ENCODE measurements around the gene CCL20. TPM values are rescaled to one million over a fixed set of nuclear protein-coding genes. Genes with fewer than 3 reads are reported as not detected.

The CCL20 gene
- total RNA-seq, 4 donors from 2014 or later: 2.0 to 4.2 TPM; not detected in 2

Other genes starting within 250 kb of the CCL20 start
- gene SCYGR2, start 214.9 kb upstream of the CCL20 start, total RNA-seq: 10 to 100 TPM in 1 of 4 donors, not detected in 3; 15.5 TPM
- gene SCYGR3, start 199.0 kb upstream of the CCL20 start, total RNA-seq: not detected
- gene SCYGR4, start 196.3 kb upstream of the CCL20 start, total RNA-seq: 1 to 10 TPM in 3 of 4 donors, not detected in 1; 1.3 to 7.2 (median 1.5) TPM
- not detected for gene SCYGR5, start 147.0 kb upstream of the CCL20 start, total RNA-seq
- gene SLC19A3, start 95.8 kb upstream of the CCL20 start, total RNA-seq: 10 to 100 TPM in 1 of 4 donors, 1 to 10 TPM in 3; 5.1 to 14.5 (median 7.4) TPM
- gene SCYGR6, start 89.1 kb upstream of the CCL20 start, total RNA-seq: not detected
- not detected for gene SCYGR7, start 85.5 kb upstream of the CCL20 start, total RNA-seq
- gene SCYGR8, start 67.9 kb upstream of the CCL20 start, total RNA-seq: 1 to 10 TPM in 3 of 4 donors, not detected in 1; 2.3 to 9.8 (median 6.3) TPM
- gene DAW1, start 57.8 kb downstream of the CCL20 start, total RNA-seq: 1 to 10 TPM in 1 of 4 donors, not detected in 3; 1.1 TPM

Measured in suprapubic skin (tissue), 4 donors.